Measurements from ENCODE around the gene KRT86.

DNA sequence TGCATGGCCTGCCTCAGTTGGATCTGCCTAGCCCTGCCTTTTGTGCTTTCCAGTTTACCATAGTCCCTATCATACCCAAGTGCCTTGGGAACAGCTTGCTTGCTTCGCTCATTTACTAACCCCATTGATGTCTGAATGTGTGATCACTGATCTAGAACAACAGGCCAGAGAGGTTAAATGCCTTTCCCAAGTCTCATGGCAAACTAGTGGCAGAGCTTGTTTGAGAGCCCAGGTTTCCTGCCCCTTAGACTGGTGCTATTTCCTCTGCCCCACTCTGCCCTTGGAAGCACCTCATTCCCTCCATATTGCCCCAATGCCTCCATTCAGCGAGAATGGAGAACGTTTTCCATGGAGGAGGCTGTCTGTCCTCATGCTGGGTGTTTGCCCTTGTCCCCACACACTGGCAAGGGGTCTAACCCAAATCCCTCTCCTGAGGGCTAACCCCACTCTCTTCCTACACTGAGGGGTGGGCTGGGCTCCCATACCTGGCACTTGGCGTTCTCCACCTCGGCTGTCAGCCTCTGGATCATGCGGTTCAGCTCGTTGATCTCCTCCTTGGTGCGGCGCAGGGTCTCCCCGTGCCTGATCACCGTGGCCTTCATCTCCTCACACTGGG, 21.6 kb upstream of the KRT86 start:
- no peak for TF ChIP-seq RAD21 (IDR thresholded peaks at IDR 0.05; ENCODE audit: low read depth)
- TF ChIP-seq EP300 (IDR thresholded peaks at IDR 0.05; ENCODE audit: borderline replicate concordance) = no peak
- TF ChIP-seq ZBTB7A (IDR thresholded peaks at IDR 0.05; ENCODE audit: low read depth) = no peak
- no peak for TF ChIP-seq NFIC (IDR thresholded peaks at IDR 0.05)
- no peak for TF ChIP-seq TAF1 (IDR thresholded peaks at IDR 0.05; ENCODE audit: low read depth)
- TF ChIP-seq, protein P1, sequence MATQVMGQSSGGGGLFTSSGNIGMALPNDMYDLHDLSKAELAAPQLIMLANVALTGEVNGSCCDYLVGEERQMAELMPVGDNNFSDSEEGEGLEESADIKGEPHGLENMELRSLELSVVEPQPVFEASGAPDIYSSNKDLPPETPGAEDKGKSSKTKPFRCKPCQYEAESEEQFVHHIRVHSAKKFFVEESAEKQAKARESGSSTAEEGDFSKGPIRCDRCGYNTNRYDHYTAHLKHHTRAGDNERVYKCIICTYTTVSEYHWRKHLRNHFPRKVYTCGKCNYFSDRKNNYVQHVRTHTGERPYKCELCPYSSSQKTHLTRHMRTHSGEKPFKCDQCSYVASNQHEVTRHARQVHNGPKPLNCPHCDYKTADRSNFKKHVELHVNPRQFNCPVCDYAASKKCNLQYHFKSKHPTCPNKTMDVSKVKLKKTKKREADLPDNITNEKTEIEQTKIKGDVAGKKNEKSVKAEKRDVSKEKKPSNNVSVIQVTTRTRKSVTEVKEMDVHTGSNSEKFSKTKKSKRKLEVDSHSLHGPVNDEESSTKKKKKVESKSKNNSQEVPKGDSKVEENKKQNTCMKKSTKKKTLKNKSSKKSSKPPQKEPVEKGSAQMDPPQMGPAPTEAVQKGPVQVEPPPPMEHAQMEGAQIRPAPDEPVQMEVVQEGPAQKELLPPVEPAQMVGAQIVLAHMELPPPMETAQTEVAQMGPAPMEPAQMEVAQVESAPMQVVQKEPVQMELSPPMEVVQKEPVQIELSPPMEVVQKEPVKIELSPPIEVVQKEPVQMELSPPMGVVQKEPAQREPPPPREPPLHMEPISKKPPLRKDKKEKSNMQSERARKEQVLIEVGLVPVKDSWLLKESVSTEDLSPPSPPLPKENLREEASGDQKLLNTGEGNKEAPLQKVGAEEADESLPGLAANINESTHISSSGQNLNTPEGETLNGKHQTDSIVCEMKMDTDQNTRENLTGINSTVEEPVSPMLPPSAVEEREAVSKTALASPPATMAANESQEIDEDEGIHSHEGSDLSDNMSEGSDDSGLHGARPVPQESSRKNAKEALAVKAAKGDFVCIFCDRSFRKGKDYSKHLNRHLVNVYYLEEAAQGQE (IDR thresholded peaks at IDR 0.05; ENCODE audit: low read depth) = no peak
- TF ChIP-seq CREB1 (IDR thresholded peaks at IDR 0.05; ENCODE audit: low read depth) = no peak
